MM.1S (cell line): ENCODE data around the gene GPR176.

ENCODE experiments used
- EZH2 ChIP-seq: fragments of 300-600 bp; sonication (generic); optimal IDR thresholded peaks from 2 replicates; pipeline ENCODE3; 2017; ENCODE audit warnings: low read depth, mild to moderate bottlenecking, antibody characterized with exemption, low read length, mixed read lengths
- EZH2phosphoT487 ChIP-seq: fragments of 300-600 bp; sonication (generic); IDR thresholded peaks from 2 replicates; pipeline ENCODE4 v1.6.1; 2018; ENCODE audit warnings: antibody characterized with exemption, low read length
- TF ChIP-seq, protein P1 (sequence below): fragments of 300-600 bp; sonication (generic); IDR thresholded peaks from 2 replicates; pipeline ENCODE4 v1.5.1; 2016; ENCODE audit warnings: antibody characterized with exemption, low read length, mixed read lengths

DNA sequence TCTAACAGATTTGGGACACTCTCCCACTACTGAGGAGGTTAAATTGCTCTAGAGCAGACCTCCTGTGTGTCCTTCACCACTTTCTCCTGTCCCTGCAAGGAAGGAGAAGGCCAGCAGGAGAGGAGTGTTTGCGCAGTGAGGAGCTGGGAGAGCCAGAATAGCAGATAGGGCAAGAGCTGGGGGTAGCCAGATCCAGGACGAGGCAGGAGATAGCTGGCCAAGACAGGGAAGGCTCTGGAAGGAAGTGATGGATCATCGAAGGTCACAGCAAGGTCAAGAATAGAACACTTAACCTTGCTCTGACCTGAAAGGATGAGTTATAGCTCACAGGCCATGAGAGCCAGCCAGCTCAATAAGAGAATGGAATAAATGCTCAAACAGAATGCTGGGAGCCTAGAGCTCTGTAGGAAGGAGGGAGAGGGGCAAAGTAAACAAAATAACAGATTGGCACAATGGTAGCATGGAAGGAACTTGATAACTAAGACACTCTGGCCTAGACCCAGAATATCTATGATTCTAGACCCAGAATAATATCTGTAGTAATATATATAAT lies 99.9 kb downstream of the GPR176 start:
- TF ChIP-seq, protein P1, sequence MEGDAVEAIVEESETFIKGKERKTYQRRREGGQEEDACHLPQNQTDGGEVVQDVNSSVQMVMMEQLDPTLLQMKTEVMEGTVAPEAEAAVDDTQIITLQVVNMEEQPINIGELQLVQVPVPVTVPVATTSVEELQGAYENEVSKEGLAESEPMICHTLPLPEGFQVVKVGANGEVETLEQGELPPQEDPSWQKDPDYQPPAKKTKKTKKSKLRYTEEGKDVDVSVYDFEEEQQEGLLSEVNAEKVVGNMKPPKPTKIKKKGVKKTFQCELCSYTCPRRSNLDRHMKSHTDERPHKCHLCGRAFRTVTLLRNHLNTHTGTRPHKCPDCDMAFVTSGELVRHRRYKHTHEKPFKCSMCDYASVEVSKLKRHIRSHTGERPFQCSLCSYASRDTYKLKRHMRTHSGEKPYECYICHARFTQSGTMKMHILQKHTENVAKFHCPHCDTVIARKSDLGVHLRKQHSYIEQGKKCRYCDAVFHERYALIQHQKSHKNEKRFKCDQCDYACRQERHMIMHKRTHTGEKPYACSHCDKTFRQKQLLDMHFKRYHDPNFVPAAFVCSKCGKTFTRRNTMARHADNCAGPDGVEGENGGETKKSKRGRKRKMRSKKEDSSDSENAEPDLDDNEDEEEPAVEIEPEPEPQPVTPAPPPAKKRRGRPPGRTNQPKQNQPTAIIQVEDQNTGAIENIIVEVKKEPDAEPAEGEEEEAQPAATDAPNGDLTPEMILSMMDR: no peak
- TF ChIP-seq EZH2 (no peak), EZH2phosphoT487 (no peak)
